ENCODE data around the gene TIMM23B.
"Not testable (repeated sequence)": the region's sequence is repeated elsewhere in the genome, so short reads cannot be mapped to it uniquely, and the experiment has no call there.

- TF ChIP-seq YBX1 (IDR thresholded peaks at IDR 0.05); CTCF (IDR thresholded peaks at IDR 0.05 in 2 of 3, conservative IDR thresholded peaks at IDR 0.05 in 1 of 3; ENCODE audit: control insufficient read depth in 2 of 3, extremely low read depth in 1 of 3, insufficient read depth in 1 of 3, low read depth in 3 of 3, low read length in 3 of 3); MAX (IDR thresholded peaks at IDR 0.05; ENCODE audit: low read depth, low read length): not testable (repeated sequence)
Measured at GRCh38 chr10:49916451-49916850, 25.4 kb upstream of the TIMM23B start.

Measured in GM12878 (cell line).